HFF-Myc (cell line): ENCODE results near the gene AFAP1.

Experiments used
- DNase-seq: peaks from one replicate; pipeline ENCODE4 v3.0.0-alpha.2; 2011; ENCODE audit warnings: low read depth; ENCODE audit errors: extremely low read depth
- H3K4me3 ChIP-seq: replicated peaks from 2 replicates; pipeline ENCODE4 v1.5.1; 2011; ENCODE audit warnings: low read depth, mild to moderate bottlenecking, control low read depth, low read length
- TF ChIP-seq, protein P1 (sequence below): IDR thresholded peaks from 2 replicates; pipeline ENCODE4 v1.5.1; 2012; ENCODE audit warnings: mild to moderate bottlenecking, low read depth, low read length, control low read depth; ENCODE audit errors: missing control alignments

AFAP1 gene

DNA sequence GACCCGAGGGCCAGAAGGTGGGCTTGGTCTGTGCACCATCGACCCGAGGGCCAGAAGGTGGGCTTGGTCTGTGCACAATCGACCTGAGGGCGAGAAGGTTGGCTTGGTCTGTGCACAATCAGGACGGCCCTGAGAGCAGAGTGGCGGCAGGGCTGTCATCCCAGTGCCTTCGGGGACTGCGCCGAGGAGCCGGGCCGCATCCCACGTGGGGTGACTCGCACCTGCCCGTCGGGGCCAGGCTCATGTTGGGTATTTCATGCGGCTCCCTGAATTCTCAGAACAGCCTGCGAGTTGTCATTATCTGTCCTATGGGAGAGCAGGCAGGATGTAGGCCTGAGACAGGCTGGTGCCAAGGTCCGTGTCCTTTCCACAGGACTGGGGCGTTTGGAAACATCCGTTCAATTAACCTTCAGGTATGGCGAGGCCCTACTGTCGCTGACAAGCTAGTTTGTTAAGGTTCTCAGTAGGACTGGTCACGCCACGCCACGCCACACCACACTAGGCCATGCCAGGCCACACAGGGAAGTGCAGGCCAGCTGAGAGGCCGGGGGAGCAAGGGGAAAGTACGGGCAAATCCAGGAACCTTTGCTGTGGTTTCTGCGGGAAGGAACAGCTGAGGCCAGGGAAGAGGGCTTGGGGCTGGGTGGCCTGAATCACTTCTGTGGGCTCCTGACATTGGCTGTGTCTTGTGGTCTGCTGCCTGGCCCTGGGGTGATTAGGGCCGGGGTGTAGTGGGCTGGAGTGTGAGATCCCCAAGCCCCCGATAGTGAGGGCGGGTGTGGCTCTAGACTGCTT, 182.9 kb downstream of the AFAP1 start:
- H3K4me3 ChIP-seq = no peak overlapping the region
- TF ChIP-seq, protein P1, sequence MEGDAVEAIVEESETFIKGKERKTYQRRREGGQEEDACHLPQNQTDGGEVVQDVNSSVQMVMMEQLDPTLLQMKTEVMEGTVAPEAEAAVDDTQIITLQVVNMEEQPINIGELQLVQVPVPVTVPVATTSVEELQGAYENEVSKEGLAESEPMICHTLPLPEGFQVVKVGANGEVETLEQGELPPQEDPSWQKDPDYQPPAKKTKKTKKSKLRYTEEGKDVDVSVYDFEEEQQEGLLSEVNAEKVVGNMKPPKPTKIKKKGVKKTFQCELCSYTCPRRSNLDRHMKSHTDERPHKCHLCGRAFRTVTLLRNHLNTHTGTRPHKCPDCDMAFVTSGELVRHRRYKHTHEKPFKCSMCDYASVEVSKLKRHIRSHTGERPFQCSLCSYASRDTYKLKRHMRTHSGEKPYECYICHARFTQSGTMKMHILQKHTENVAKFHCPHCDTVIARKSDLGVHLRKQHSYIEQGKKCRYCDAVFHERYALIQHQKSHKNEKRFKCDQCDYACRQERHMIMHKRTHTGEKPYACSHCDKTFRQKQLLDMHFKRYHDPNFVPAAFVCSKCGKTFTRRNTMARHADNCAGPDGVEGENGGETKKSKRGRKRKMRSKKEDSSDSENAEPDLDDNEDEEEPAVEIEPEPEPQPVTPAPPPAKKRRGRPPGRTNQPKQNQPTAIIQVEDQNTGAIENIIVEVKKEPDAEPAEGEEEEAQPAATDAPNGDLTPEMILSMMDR = no peak
- DNase-seq = no peak

DNA sequence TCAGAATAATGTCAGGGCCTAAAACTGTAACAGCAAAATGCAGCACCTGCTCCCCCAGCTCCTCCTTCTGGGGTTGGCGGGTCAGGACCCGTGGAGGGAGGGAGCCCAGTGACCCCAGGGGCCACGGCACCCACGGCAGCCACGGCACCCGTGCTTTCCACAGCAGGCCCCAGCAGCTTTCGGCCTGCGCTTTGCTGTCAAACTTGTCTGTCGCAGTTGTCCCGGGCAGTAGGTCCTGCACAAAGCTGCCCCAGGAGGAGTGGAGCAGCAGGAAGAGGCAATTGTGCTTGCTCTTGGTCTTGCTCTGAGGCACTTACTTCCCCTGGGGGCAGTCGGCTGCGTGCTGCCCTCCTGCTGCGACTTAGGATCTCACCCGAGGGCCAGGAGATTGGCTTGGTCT, 183.6 kb downstream of the AFAP1 start:
- DNase-seq = no peak
- TF ChIP-seq, protein P1 = no peak
- no peak overlapping the region for H3K4me3 ChIP-seq

DNA sequence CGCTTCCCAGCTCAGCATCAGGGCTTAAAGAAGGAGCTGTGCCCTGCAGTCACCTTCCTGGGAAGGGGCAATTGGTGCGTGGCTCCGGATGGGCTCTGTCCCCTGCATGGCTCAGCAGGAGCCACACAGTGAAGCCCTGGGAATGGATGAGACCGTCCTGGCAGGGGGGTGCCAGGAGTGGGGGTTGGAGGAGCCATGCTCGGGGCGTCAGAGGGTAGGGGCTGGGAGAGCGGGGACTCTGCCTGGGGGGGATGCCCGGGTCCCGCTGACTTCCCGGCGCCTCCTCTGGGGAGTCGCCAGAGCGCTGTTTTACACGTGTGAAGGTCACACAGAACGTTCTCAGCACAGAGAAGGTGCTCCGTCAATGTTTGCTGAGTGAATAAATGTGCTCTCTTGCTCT, 184.1 kb downstream of the AFAP1 start:
- DNase-seq = no peak
- H3K4me3 ChIP-seq = no peak overlapping the region
- TF ChIP-seq, protein P1 = no peak

DNA sequence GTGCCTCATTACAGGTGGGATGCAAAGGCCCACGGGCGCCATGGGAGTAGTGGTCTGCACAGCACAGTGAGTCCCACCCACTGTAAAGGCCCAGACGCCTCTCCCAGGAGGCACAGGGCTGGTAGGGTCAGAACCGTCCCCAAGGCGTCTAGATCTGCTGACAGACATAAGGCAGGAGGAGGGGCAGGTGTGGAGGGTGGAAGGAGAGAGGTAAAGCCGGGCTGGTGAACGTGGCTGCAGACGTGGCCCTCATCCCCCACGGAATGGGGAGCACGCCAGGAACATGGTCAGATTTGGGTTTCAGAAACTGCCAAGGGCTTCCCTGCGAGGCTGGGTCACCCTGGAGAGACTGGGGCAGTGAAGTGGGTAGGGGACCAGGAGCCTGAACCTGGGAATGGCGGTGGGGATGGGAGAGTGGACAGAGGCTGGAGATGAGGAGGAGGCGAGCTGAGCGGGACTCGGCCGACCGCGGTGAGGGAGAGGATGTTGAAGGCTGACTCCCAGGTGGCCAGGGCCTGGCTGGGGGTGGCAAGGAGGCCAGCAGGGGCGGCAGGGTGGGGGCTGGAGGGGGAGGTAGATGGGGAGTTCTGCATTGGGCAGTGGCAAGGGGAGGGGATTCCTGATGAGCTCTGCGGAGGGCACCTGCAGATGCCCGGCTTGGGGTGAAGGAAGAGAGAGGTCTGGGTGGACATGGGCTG, 184.9 kb downstream of the AFAP1 start:
- no peak overlapping the region for H3K4me3 ChIP-seq
- TF ChIP-seq, protein P1 = no peak
- no peak for DNase-seq

DNA sequence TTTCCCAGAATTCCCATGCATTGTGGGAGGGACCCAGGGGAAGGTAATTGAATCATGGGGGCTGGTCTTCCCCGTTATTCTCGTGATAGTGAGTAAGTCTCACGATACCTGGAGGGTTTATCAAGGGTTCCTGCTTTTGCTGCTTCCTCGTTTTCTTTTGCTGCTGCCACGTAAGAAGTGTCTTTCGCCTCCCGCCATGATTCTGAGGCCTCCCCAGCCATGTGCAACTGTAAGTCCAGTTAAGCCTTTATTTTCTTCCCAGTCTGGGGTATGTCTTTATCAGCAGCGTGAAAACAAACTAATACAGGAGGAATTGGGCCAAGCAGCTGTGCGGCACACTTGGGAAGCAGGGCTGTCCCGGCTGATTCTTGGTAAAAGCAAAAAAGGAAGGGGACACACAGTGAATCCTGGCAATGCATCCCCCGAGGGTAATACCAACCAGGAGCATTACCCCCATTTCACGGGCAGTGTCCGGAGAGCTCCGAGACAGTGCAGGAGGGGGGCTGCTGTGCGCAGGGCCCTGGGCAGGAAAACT, 185.7 kb downstream of the AFAP1 start:
- H3K4me3 ChIP-seq = no peak overlapping the region
- TF ChIP-seq, protein P1 = no peak
- DNase-seq = no peak

DNA sequence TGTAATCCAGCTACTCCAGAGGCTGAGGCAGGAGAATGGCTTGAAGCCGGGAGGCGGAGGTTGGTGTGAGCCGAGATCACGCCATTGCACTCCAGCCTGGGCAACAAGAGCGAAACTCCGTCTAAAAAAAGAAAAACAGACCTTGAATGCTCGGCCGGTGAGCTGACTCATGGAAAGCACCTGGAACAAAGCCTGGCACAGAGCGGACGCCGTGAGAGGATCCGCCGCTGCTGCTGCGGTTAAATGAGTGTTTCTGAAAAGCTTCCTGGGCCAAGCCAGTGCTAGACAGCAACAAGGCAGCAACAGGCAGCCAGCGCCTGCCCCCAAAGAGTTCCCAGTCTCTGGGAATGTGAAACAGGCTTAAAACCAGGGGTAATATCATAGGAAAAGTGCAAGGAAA, 186.4 kb downstream of the AFAP1 start:
- H3K4me3 ChIP-seq = no peak overlapping the region
- DNase-seq = no peak
- TF ChIP-seq, protein P1 = no peak
